Measurements from ENCODE around the gene LRRC10B. TPM values are rescaled to one million over a fixed set of nuclear protein-coding genes. Genes with fewer than 3 reads are reported as not detected.

LRRC10B gene
- total RNA-seq, 1 experiment from 2014 or later: not detected

GRCh38 chr11:61542705-61543104 lies 34.2 kb downstream of the LRRC10B start:
- H3K9me3 Mint-ChIP-seq (ENCODE audit: low read depth, unreplicated experiment): no peaks in the 10 kb centered on the region
- CTCF ChIA-PET: no interaction called here
- DNase-seq: no peak
- peaks cover 17% of the 10 kb centered on the region for H3K4me1 Mint-ChIP-seq (ENCODE audit: low read depth, unreplicated experiment)
- no peak overlapping the region for H3K27ac Mint-ChIP-seq (ENCODE audit: unreplicated experiment)
- H3K27me3 Mint-ChIP-seq (ENCODE audit: unreplicated experiment): peaks cover 70% of the 10 kb centered on the region
- no peak overlapping the region for H3K4me3 Mint-ChIP-seq (ENCODE audit: low read depth, unreplicated experiment)
- intact Hi-C loops (cut with micrococcal nuclease; ENCODE audit: unreplicated experiment): no loop called here
- BruUV-seq (replicated peaks): no TSS peak
- H3K36me3 Mint-ChIP-seq (ENCODE audit: insufficient read depth, unreplicated experiment): peaks cover 6% of the 10 kb centered on the region
- TF ChIP-seq CTCF (IDR thresholded peaks at IDR 0.05; ENCODE audit: unreplicated experiment): no peak

- CTCF ChIA-PET: no interaction called here
- no TSS peak for BruUV-seq (replicated peaks)
- Mint-ChIP-seq H3K27ac (ENCODE audit: unreplicated experiment) (no peak overlapping the region), H3K36me3 (ENCODE audit: insufficient read depth, unreplicated experiment) (peaks cover 6% of the 10 kb centered on the region), H3K4me3 (ENCODE audit: low read depth, unreplicated experiment) (no peak overlapping the region), H3K4me1 (ENCODE audit: low read depth, unreplicated experiment) (peaks cover 17% of the 10 kb centered on the region), H3K9me3 (ENCODE audit: low read depth, unreplicated experiment) (no peaks in the 10 kb centered on the region), H3K27me3 (ENCODE audit: unreplicated experiment) (peaks cover 69% of the 10 kb centered on the region)
- DNase-seq: no peak
- intact Hi-C loops (cut with micrococcal nuclease; ENCODE audit: unreplicated experiment): no loop called here
- no peak for TF ChIP-seq CTCF (IDR thresholded peaks at IDR 0.05; ENCODE audit: unreplicated experiment)
These were observed 35.2 kb downstream of the LRRC10B start for GRCh38 chr11:61543606-61544306.

- Mint-ChIP-seq H3K27ac (ENCODE audit: unreplicated experiment) (no peak overlapping the region), H3K4me1 (ENCODE audit: low read depth, unreplicated experiment) (peaks cover 17% of the 10 kb centered on the region), H3K4me3 (ENCODE audit: low read depth, unreplicated experiment) (no peak overlapping the region), H3K27me3 (ENCODE audit: unreplicated experiment) (peaks cover 62% of the 10 kb centered on the region), H3K36me3 (ENCODE audit: insufficient read depth, unreplicated experiment) (peaks cover 6% of the 10 kb centered on the region), H3K9me3 (ENCODE audit: low read depth, unreplicated experiment) (no peaks in the 10 kb centered on the region)
- CTCF ChIA-PET: interaction anchor here (1.4 to 1.5 kb wide), 2 partner anchors 8 to 27 kb away, joined by 3 to 5 read pairs; no protein-coding TSS in a partner anchor
- BruUV-seq (replicated peaks): no TSS peak
- intact Hi-C loops (cut with micrococcal nuclease; ENCODE audit: unreplicated experiment): no loop called here
- no peak for TF ChIP-seq CTCF (IDR thresholded peaks at IDR 0.05; ENCODE audit: unreplicated experiment)
- no peak for DNase-seq
These were observed 35.9 kb downstream of the LRRC10B start for GRCh38 chr11:61544466-61544865.

- H3K27ac Mint-ChIP-seq (ENCODE audit: unreplicated experiment): no peak overlapping the region
- no TSS peak for BruUV-seq (replicated peaks)
- no peak for DNase-seq
- peaks cover 6% of the 10 kb centered on the region for H3K36me3 Mint-ChIP-seq (ENCODE audit: insufficient read depth, unreplicated experiment)
- no peak overlapping the region for H3K4me3 Mint-ChIP-seq (ENCODE audit: low read depth, unreplicated experiment)
- intact Hi-C loops (cut with micrococcal nuclease; ENCODE audit: unreplicated experiment): no loop called here
- H3K27me3 Mint-ChIP-seq (ENCODE audit: unreplicated experiment): peaks cover 54% of the 10 kb centered on the region
- CTCF ChIA-PET: interaction anchor here (0.6 to 1.5 kb wide), 3 partner anchors 9 to 39 kb away, joined by 3 to 5 read pairs (median 4); no protein-coding TSS in a partner anchor
- H3K4me1 Mint-ChIP-seq (ENCODE audit: low read depth, unreplicated experiment): peaks cover 17% of the 10 kb centered on the region
- H3K9me3 Mint-ChIP-seq (ENCODE audit: low read depth, unreplicated experiment): no peaks in the 10 kb centered on the region
- TF ChIP-seq CTCF (IDR thresholded peaks at IDR 0.05; ENCODE audit: unreplicated experiment): peak; percentile 53
These were observed 36.8 kb downstream of the LRRC10B start for GRCh38 chr11:61545341-61545740.
